Measurements from ENCODE around the gene RMND1. TPM values are rescaled to one million over a fixed set of nuclear protein-coding genes. Genes with fewer than 3 reads are reported as not detected.

The RMND1 gene
- polyA plus RNA-seq, 1 donor from 2014 or later = 35.3 TPM

DNA sequence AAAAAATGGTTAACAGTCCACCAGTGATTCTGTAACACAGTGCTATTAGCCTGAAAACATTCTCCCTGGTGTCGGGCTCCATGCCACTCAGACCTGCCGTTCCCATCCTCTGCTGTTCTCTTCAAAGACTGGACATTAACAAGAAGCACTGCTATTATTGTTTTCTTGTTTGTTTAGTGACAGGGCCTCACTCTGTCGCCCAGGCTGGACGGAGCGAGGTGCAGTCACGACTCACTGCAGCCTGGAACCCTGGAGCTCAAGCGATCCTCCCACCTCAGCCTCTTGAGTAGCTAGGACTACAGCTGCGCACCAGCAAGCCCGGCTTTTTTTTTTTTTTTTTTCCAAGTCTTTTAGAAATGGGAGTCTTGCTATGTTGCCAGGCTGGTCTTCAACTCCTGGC lies 9.6 kb downstream of the RMND1 start:
- Histone ChIP-seq H3K4me3 (ENCODE audit: low read length) (no peak overlapping the region), H3K79me2 (replicated peaks; ENCODE audit: insufficient read depth, low read length) (peaks cover 32% of the 10 kb centered on the region), H3F3A (ENCODE audit: insufficient read depth, low read length, poor library complexity, severe bottlenecking) (no peaks in the 10 kb centered on the region), H2AFZ (ENCODE audit: low read depth, low read length) (no peak overlapping the region), H3K9me3 (ENCODE audit: low read length) (no peaks in the 10 kb centered on the region), H3K9me2 (ENCODE audit: insufficient read depth, low read length) (no peaks in the 10 kb centered on the region), H3K27ac (ENCODE audit: low read length) (no peak overlapping the region), H4K20me1 (ENCODE audit: insufficient read depth) (no peaks in the 10 kb centered on the region), H3K36me3 (ENCODE audit: insufficient read depth, low read length) (no peaks in the 10 kb centered on the region), H3K9ac (ENCODE audit: low read length) (no peak overlapping the region), H3K27me3 (ENCODE audit: insufficient read depth, low read depth, low read length) (no peaks in the 10 kb centered on the region), H3K4me2 (ENCODE audit: low read length) (no peak overlapping the region)
- TF ChIP-seq RAD21 (conservative IDR thresholded peaks at IDR 0.05) (no peak), TAF1 (IDR thresholded peaks at IDR 0.05; ENCODE audit: low read depth) (no peak), EZH2 (IDR thresholded peaks at IDR 0.05; ENCODE audit: borderline replicate concordance, insufficient read depth, low read length, poor library complexity, severe bottlenecking) (no peak), MXI1 (conservative IDR thresholded peaks at IDR 0.05; ENCODE audit: poor library complexity, severe bottlenecking) (no peak), CTCF (IDR thresholded peaks at IDR 0.05; ENCODE audit: poor library complexity, severe bottlenecking) (no peak), SMC3 (conservative IDR thresholded peaks at IDR 0.05; ENCODE audit: poor library complexity) (no peak), POLR2AphosphoS5 (IDR thresholded peaks at IDR 0.05) (no peak), EP300 (conservative IDR thresholded peaks at IDR 0.05; ENCODE audit: poor library complexity, severe bottlenecking) (no peak)
- TF ChIP-seq, protein P1, sequence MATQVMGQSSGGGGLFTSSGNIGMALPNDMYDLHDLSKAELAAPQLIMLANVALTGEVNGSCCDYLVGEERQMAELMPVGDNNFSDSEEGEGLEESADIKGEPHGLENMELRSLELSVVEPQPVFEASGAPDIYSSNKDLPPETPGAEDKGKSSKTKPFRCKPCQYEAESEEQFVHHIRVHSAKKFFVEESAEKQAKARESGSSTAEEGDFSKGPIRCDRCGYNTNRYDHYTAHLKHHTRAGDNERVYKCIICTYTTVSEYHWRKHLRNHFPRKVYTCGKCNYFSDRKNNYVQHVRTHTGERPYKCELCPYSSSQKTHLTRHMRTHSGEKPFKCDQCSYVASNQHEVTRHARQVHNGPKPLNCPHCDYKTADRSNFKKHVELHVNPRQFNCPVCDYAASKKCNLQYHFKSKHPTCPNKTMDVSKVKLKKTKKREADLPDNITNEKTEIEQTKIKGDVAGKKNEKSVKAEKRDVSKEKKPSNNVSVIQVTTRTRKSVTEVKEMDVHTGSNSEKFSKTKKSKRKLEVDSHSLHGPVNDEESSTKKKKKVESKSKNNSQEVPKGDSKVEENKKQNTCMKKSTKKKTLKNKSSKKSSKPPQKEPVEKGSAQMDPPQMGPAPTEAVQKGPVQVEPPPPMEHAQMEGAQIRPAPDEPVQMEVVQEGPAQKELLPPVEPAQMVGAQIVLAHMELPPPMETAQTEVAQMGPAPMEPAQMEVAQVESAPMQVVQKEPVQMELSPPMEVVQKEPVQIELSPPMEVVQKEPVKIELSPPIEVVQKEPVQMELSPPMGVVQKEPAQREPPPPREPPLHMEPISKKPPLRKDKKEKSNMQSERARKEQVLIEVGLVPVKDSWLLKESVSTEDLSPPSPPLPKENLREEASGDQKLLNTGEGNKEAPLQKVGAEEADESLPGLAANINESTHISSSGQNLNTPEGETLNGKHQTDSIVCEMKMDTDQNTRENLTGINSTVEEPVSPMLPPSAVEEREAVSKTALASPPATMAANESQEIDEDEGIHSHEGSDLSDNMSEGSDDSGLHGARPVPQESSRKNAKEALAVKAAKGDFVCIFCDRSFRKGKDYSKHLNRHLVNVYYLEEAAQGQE (IDR thresholded peaks at IDR 0.05; ENCODE audit: borderline replicate concordance) = no peak

GRCh38 chr6:151441390-151442166 lies 10.3 kb downstream of the RMND1 start:
- no peaks in the 10 kb centered on the region for H4K20me1 ChIP-seq (ENCODE audit: insufficient read depth)
- H3K9me2 ChIP-seq (ENCODE audit: insufficient read depth, low read length) = no peaks in the 10 kb centered on the region
- no peaks in the 10 kb centered on the region for H3F3A ChIP-seq (ENCODE audit: insufficient read depth, low read length, poor library complexity, severe bottlenecking)
- no peak overlapping the region for H3K27ac ChIP-seq (ENCODE audit: low read length)
- no peaks in the 10 kb centered on the region for H3K9me3 ChIP-seq (ENCODE audit: low read length)
- no peaks in the 10 kb centered on the region for H3K27me3 ChIP-seq (ENCODE audit: insufficient read depth, low read depth, low read length)
- H3K4me3 ChIP-seq (ENCODE audit: low read length) = no peak overlapping the region
- TF ChIP-seq MXI1 (conservative IDR thresholded peaks at IDR 0.05; ENCODE audit: poor library complexity, severe bottlenecking) (no peak), RAD21 (conservative IDR thresholded peaks at IDR 0.05) (no peak), TAF1 (IDR thresholded peaks at IDR 0.05; ENCODE audit: low read depth) (no peak), EZH2 (IDR thresholded peaks at IDR 0.05; ENCODE audit: borderline replicate concordance, insufficient read depth, low read length, poor library complexity, severe bottlenecking) (no peak), EP300 (conservative IDR thresholded peaks at IDR 0.05; ENCODE audit: poor library complexity, severe bottlenecking) (no peak), POLR2AphosphoS5 (IDR thresholded peaks at IDR 0.05) (no peak), CTCF (IDR thresholded peaks at IDR 0.05; ENCODE audit: poor library complexity, severe bottlenecking) (no peak), SMC3 (conservative IDR thresholded peaks at IDR 0.05; ENCODE audit: poor library complexity) (no peak)
- TF ChIP-seq, protein P1 (IDR thresholded peaks at IDR 0.05; ENCODE audit: borderline replicate concordance) = no peak
- H3K36me3 ChIP-seq (ENCODE audit: insufficient read depth, low read length) = no peaks in the 10 kb centered on the region
- H3K79me2 ChIP-seq (replicated peaks; ENCODE audit: insufficient read depth, low read length) = peaks cover 31% of the 10 kb centered on the region
- H3K9ac ChIP-seq (ENCODE audit: low read length) = no peak overlapping the region
- H3K4me2 ChIP-seq (ENCODE audit: low read length) = no peak overlapping the region
- no peak overlapping the region for H2AFZ ChIP-seq (ENCODE audit: low read depth, low read length)
